Measurements from ENCODE around the gene PTPRE. TPM values are rescaled to one million over a fixed set of nuclear protein-coding genes. Genes with fewer than 3 reads are reported as not detected.

PTPRE gene
- total and polyA plus RNA-seq, 10 of the 15 experiments (the other 5 are each of a cell fraction or from before 2014, with no cell fraction given), result 2.9 to 7.6 (median 5.8) TPM

GRCh38 chr10:128068398-128069285 lies 161.7 kb downstream of the PTPRE start:
- no peak overlapping the region for H2AFZ ChIP-seq (ENCODE audit: control insufficient read depth, low read depth, low read length)
- no peak for DNase-seq (ENCODE audit: low read depth, low spot score)
- no peak overlapping the region for H3K4me3 ChIP-seq
- TF ChIP-seq TCF12 (IDR thresholded peaks at IDR 0.05; ENCODE audit: low read depth, low read length) (peak; percentile 15; the same call in 1 of the 2 replicates), NFYA (IDR thresholded peaks at IDR 0.05; ENCODE audit: borderline replicate concordance, low read depth, low read length) (no peak)
- H3K27ac ChIP-seq (ENCODE audit: control insufficient read depth, insufficient read depth), result no peak overlapping the region
- H3K9me3 ChIP-seq (replicated peaks; ENCODE audit: control insufficient read depth, insufficient read depth, low read length), result no peaks in the 10 kb centered on the region
- H3K36me3 ChIP-seq (ENCODE audit: control insufficient read depth in 2 of 2, insufficient read depth in 2 of 2, low read length in 1 of 2), result peaks cover 0 to 13% of the 10 kb centered on the region in 2 experiments; a peak in 3 of 4 replicates
- BruUV-seq (replicated peaks), result no TSS peak
- intact Hi-C loops (cut with micrococcal nuclease; ENCODE audit: unreplicated experiment) (loop anchor here (1.0 to 2.0 kb wide), 5 partner anchors 33 to 352 kb away; no protein-coding TSS in a partner anchor), in situ Hi-C loops (cut with MboI) (no loop called here)
- ChIA-PET POLR2A (interaction anchor here (1.0 to 1.3 kb wide), 4 partner anchors 20 to 34 kb away, joined by 3 to 4 read pairs (median 3); no protein-coding TSS in a partner anchor), CTCF (interaction anchor here (0.5 to 9.4 kb wide), 31 partner anchors 10 to 353 kb away, joined by 3 to 277 read pairs (median 4); no protein-coding TSS in a partner anchor), SMC1A (ENCODE audit: uncharacterized antibody, unreplicated experiment) (interaction anchor here (0.6 to 5.5 kb wide), 17 partner anchors 8 to 504 kb away, joined by 3 to 128 read pairs (median 4); no protein-coding TSS in a partner anchor), RAD21 (ENCODE audit: unreplicated experiment) (interaction anchor here (0.8 to 2.4 kb wide), 17 partner anchors 10 to 353 kb away, joined by 3 to 103 read pairs (median 5); no protein-coding TSS in a partner anchor)
- no peak for FAIRE-seq
- peaks cover 20% of the 10 kb centered on the region for H3K4me1 ChIP-seq (ENCODE audit: control insufficient read depth, insufficient read depth, low read length)
- H4K20me1 ChIP-seq (ENCODE audit: control insufficient read depth, insufficient read depth), result no peaks in the 10 kb centered on the region
- H3K27me3 ChIP-seq (replicated peaks in 1 of 2; ENCODE audit: control insufficient read depth in 2 of 2, insufficient read depth in 2 of 2, low read length in 1 of 2), result no peaks in the 10 kb centered on the region
- no peak overlapping the region for H3K4me2 ChIP-seq (ENCODE audit: control insufficient read depth, insufficient read depth)
- 78% methylated on average over 19 of the region's 19 CpGs for WGBS (ENCODE audit: insufficient coverage, insufficient replicate concordance, low lambda C conversion rate, missing lambda C conversion rate)
- H3K79me2 ChIP-seq (ENCODE audit: control insufficient read depth, insufficient read depth, low read length), result no peaks in the 10 kb centered on the region
- no peak for ATAC-seq
- no peak overlapping the region for H3K9ac ChIP-seq (ENCODE audit: control insufficient read depth, insufficient read depth, low read length)
